PC-9 (cell line): ENCODE measurements around the gene RAD21L1. TPM values are rescaled to one million over a fixed set of nuclear protein-coding genes. Genes with fewer than 3 reads are reported as not detected.

Source experiments
- BruUV-seq: library from RNA; stranded (reverse); fragments of 400-500 nt; replicated peaks from 2 replicates; lab custom pipeline; 2021; lab: Mats Ljungman, UMichigan
- CTCF ChIA-PET: fragments of 300-600 bp; sonication (Branson Sonifier 250); formaldehyde crosslinking; loops from one replicate; lab custom pipeline; 2022; ENCODE audit warnings: antibody characterized with exemption; lab: Charles Lee
- POLR2A ChIA-PET: fragments of 300-600 bp; sonication (Branson Sonifier 250); formaldehyde crosslinking; loops from one replicate; lab custom pipeline; 2022; ENCODE audit warnings: antibody characterized with exemption; ENCODE audit not compliant: unreplicated experiment; lab: Charles Lee
- DNase-seq, 2 experiments: peaks; one replicate each; pipeline versions ENCODE4 v3.0.0 to v3.0.0-alpha.2; 2015 to 2022; ENCODE audit warnings: mixed read lengths in 1 of 2
- H2AFZ ChIP-seq: fragments of 200-600 bp; sonication (generic); 2 replicates; pipeline ENCODE4 v1.8.1; 2017; ENCODE audit warnings: antibody characterized with exemption
- H3F3A ChIP-seq: fragments of 200-600 bp; sonication (generic); 2 replicates; pipeline ENCODE4 v1.8.1; 2017; ENCODE audit warnings: antibody characterized with exemption, mild to moderate bottlenecking, low read depth; ENCODE audit not compliant: insufficient read depth
- H3K27ac ChIP-seq: fragments of 200-600 bp; sonication (generic); 2 replicates; pipeline ENCODE4 v1.6.1; 2016; ENCODE audit warnings: mixed run types
- H3K27me3 ChIP-seq: fragments of 200-600 bp; sonication (generic); 2 replicates; pipeline ENCODE4 v1.6.1; 2016; ENCODE audit warnings: low read depth, mixed run types; ENCODE audit not compliant: insufficient read depth
- H3K36me3 ChIP-seq: fragments of 200-600 bp; sonication (generic); 2 replicates; pipeline ENCODE4 v1.6.1; 2016; ENCODE audit warnings: low read depth, mixed run types
- H3K4me1 ChIP-seq: fragments of 200-600 bp; sonication (generic); replicated peaks from 2 replicates; pipeline ENCODE4 v1.6.1; 2016; ENCODE audit warnings: mixed run types; ENCODE audit not compliant: insufficient read depth
- H3K4me2 ChIP-seq: fragments of 200-600 bp; sonication (generic); 2 replicates; pipeline ENCODE4 v1.6.1; 2017; ENCODE audit warnings: mixed run types
- H3K4me3 ChIP-seq: fragments of 200-600 bp; sonication (generic); 2 replicates; pipeline ENCODE4 v1.6.1; 2016; ENCODE audit warnings: mixed run types
- H3K79me2 ChIP-seq: fragments of 200-600 bp; sonication (generic); 2 replicates; pipeline ENCODE4 v1.6.1; 2017; ENCODE audit warnings: low read depth, mixed run types
- H3K9me2 ChIP-seq: fragments of 200-600 bp; sonication (generic); 2 replicates; pipeline ENCODE4 v1.8.1; 2017; ENCODE audit warnings: mild to moderate bottlenecking; ENCODE audit not compliant: insufficient read depth
- H3K9me3 ChIP-seq: fragments of 200-600 bp; sonication (generic); 2 replicates; pipeline ENCODE4 v1.8.1; 2016; ENCODE audit warnings: low read depth; ENCODE audit not compliant: insufficient read depth
- H4K20me1 ChIP-seq: fragments of 200-600 bp; sonication (generic); 2 replicates; pipeline ENCODE4 v1.8.1; 2017; ENCODE audit not compliant: insufficient read depth
- EZH2 ChIP-seq: fragments of 200-600 bp; sonication (generic); IDR thresholded peaks from 2 replicates; pipeline ENCODE4 v1.8.0; 2017; ENCODE audit warnings: antibody characterized with exemption, low read depth
- intact Hi-C: fragments of 100-400 bp; cut with micrococcal nuclease; formaldehyde crosslinking; loops from one replicate; pipeline ENCODE4 v1.10.0; 2022; ENCODE audit not compliant: unreplicated experiment
- total RNA-seq: library from RNA; stranded (reverse); gene quantifications from 2 replicates; pipeline ENCODE4 v1.2.3, GENCODE V29; 2021
- TF ChIP-seq, protein P1 (sequence below): fragments of 200-600 bp; sonication (generic); conservative IDR thresholded peaks from 2 replicates; pipeline ENCODE4 v1.6.1; 2017; ENCODE audit warnings: mixed run types, antibody characterized with exemption, mild to moderate bottlenecking, moderate library complexity

RAD21L1 gene
- total RNA-seq, 1 experiment from 2014 or later, result not detected

DNA sequence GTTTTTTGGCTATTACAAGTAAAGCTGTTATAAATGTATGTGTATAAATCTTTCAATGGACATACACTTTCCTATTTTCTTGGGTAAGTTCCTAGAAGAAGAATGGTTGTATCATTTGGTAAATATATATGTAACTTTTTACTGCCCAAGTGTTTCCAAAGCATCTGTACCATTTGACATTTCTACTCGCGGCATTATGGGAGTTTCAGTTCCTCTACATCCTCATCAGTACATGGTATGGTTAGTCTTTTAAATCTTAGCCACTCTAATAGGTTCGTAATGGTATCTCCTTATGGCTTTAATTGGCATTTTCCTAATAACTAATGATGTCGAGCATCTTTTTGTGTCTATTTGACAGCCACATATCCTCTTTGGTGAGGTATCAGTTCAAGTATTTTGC is 53.1 kb downstream of the RAD21L1 start:
- Histone ChIP-seq H3K36me3 (no peaks in the 10 kb centered on the region), H3K9me3 (no peaks in the 10 kb centered on the region), H3K79me2 (no peaks in the 10 kb centered on the region), H4K20me1 (no peaks in the 10 kb centered on the region), H3K4me3 (no peak overlapping the region), H3K9me2 (no peaks in the 10 kb centered on the region), H3K4me2 (no peak overlapping the region), H2AFZ (no peak overlapping the region), H3K27ac (no peak overlapping the region), H3K27me3 (no peaks in the 10 kb centered on the region), H3K4me1 (no peaks in the 10 kb centered on the region), H3F3A (no peaks in the 10 kb centered on the region)
- no peak for DNase-seq
- intact Hi-C loops, result no loop called here
- POLR2A ChIA-PET, result no interaction called here
- TF ChIP-seq, protein P1, sequence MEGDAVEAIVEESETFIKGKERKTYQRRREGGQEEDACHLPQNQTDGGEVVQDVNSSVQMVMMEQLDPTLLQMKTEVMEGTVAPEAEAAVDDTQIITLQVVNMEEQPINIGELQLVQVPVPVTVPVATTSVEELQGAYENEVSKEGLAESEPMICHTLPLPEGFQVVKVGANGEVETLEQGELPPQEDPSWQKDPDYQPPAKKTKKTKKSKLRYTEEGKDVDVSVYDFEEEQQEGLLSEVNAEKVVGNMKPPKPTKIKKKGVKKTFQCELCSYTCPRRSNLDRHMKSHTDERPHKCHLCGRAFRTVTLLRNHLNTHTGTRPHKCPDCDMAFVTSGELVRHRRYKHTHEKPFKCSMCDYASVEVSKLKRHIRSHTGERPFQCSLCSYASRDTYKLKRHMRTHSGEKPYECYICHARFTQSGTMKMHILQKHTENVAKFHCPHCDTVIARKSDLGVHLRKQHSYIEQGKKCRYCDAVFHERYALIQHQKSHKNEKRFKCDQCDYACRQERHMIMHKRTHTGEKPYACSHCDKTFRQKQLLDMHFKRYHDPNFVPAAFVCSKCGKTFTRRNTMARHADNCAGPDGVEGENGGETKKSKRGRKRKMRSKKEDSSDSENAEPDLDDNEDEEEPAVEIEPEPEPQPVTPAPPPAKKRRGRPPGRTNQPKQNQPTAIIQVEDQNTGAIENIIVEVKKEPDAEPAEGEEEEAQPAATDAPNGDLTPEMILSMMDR, result no peak
- no peak for TF ChIP-seq EZH2
- BruUV-seq, result no TSS peak
- CTCF ChIA-PET, result no interaction called here

DNA sequence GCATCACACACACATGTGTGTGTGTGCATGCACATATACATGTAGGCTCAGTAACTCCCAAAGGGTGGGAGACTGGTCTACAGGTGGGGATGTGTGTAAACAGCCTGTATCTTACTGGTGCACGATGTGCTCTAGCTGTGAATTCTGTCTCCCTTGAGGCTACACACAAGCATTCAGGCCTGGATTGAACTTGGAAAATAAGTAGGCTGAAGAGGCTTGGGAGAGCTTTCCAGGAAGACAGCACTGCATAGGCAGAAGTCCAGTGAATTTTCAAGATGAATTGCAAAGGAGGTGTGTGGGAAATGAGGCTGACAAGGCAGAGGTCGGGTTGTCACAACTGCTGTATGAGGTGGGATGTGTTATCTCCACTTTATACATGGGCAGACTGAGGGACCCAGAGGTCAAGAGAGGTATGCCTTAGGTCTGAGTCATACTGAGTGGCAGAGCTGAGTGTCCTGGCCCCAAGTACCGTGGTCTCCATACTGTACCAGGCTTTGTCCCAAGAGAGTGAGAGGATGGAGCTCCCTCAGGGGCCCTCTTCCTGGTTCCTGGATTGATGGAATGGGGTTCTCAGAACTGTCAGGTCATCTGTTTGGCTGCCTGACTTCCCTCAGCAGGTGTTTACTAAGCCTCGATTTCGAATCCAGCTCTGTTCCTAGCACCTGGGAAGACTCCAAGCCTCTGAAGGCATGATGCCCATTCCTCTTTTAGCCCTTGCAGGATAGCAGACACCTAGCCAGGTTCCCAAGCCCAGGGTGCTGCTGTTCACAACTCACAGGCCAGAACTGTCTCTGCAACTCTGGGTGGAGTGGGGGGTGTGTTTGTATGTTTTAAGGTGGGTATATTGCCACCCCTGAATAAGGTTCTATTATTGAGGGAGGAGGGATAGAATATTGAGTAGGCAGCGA is 54.6 kb downstream of the RAD21L1 start:
- ChIA-PET CTCF (interaction anchor here (0.6 kb wide), 1 partner anchor 507 kb away, joined by 3 read pairs; no protein-coding TSS in a partner anchor), POLR2A (interaction anchor here (0.6 kb wide), 1 partner anchor 1190 kb away, joined by 6 read pairs; the partner anchor contains the start of gene SNRPB)
- intact Hi-C loops, result no loop called here
- no peak overlapping the region for H2AFZ ChIP-seq
- no peaks in the 10 kb centered on the region for H3K79me2 ChIP-seq
- no peaks in the 10 kb centered on the region for H3K27me3 ChIP-seq
- no peaks in the 10 kb centered on the region for H3K9me3 ChIP-seq
- H4K20me1 ChIP-seq, result no peaks in the 10 kb centered on the region
- H3K36me3 ChIP-seq, result no peaks in the 10 kb centered on the region
- TF ChIP-seq EZH2, result no peak
- TF ChIP-seq, protein P1, result no peak
- no peak overlapping the region for H3K4me3 ChIP-seq
- H3K27ac ChIP-seq, result no peak overlapping the region
- H3F3A ChIP-seq, result no peaks in the 10 kb centered on the region
- H3K9me2 ChIP-seq, result no peaks in the 10 kb centered on the region
- no TSS peak for BruUV-seq
- H3K4me1 ChIP-seq, result no peaks in the 10 kb centered on the region
- no peak for DNase-seq
- H3K4me2 ChIP-seq, result no peak overlapping the region

DNA sequence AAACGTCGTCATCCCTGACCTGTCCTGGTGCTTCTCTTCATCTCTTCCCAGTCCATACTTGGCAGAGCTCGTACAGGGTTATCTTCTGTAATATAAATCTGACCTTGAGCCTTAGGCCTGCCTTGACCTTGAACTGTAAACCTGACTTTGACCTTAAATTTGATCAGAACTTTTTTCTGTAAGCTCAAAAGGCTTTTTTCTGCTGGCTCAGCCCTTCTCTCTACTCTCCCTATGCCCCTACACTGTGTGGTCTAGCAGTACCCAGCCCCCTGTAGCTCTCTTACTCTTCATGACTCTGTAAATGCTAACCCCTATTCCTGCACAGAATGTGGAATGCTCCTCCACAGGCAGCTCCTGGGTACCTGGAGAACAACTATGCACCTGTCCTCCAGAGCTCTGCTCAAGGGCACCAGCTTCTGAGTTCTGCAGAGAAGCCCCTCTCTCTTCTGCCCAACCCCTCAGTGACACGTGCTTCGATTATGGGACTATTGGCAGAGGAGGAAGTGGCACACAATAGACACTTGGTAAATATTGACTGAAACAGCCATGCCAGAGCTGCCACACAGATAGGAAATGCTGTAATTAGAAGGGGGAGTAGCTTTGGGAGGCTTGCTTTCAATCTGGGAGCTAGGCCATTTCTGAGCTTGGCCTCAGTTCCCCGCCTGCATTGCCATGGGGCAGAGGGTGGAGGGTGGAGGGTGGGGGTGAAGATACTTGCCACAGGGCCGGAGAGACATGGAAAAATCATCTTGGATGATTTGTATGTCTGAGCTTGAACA is 55.6 kb downstream of the RAD21L1 start:
- no peaks in the 10 kb centered on the region for H3F3A ChIP-seq
- TF ChIP-seq, protein P1, result no peak
- TF ChIP-seq EZH2, result no peak
- BruUV-seq, result no TSS peak
- H3K4me3 ChIP-seq, result no peak overlapping the region
- ChIA-PET POLR2A (no interaction called here), CTCF (no interaction called here)
- H3K36me3 ChIP-seq, result no peaks in the 10 kb centered on the region
- no peak overlapping the region for H3K27ac ChIP-seq
- no peaks in the 10 kb centered on the region for H3K4me1 ChIP-seq
- intact Hi-C loops, result no loop called here
- H3K27me3 ChIP-seq, result no peaks in the 10 kb centered on the region
- H3K4me2 ChIP-seq, result no peak overlapping the region
- no peaks in the 10 kb centered on the region for H3K79me2 ChIP-seq
- H3K9me3 ChIP-seq, result no peaks in the 10 kb centered on the region
- no peak overlapping the region for H2AFZ ChIP-seq
- no peaks in the 10 kb centered on the region for H4K20me1 ChIP-seq
- no peak for DNase-seq
- H3K9me2 ChIP-seq, result no peaks in the 10 kb centered on the region
